NT2/D1 (cell line): ENCODE results near the gene TXNDC2.

Experiments
- SUZ12 ChIP-seq: IDR thresholded peaks from 2 replicates; pipeline ENCODE4 v1.6.1; 2011; ENCODE audit not compliant: insufficient read length, insufficient read depth; ENCODE audit errors: extremely low read depth
- YY1 ChIP-seq: IDR thresholded peaks from 2 replicates; pipeline ENCODE4 v1.6.1; 2011; ENCODE audit not compliant: insufficient read length, insufficient read depth
- ZNF274 ChIP-seq: IDR thresholded peaks from 2 replicates; pipeline ENCODE4 v1.6.1; 2011; ENCODE audit warnings: mild to moderate bottlenecking, low read depth, low read length

DNA sequence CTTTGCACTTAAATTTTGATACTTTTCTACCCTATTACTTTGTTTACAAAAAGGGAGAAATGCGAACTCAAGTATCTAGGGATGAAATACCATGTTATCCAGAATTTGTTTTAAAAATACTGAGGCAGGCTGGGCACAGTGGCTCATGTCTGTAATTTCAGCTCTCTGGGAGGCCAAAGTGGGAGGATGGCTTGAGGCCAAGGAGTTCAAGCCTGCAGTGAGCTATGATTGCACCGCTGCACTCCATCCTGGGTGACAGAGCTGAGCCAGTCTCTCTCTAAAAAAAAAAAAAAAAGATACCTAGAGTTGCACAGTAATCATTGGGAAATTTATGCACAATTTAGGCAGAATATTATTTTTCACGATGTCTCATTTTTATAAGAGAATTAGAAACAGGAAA lies 15.6 kb downstream of the TXNDC2 start:
- no peak for TF ChIP-seq ZNF274
- TF ChIP-seq YY1 = no peak
- no peak for TF ChIP-seq SUZ12
